Left colon (tissue), 2 donors: ENCODE results near the gene ELK4. TPM values are rescaled to one million over a fixed set of nuclear protein-coding genes. Genes with fewer than 3 reads are reported as not detected.
"Not testable (repeated sequence)": the region's sequence is repeated elsewhere in the genome, so short reads cannot be mapped to it uniquely, and the experiment has no call there.

Source experiments
- ATAC-seq: fragments of 200-7000 bp; cut with Tn5 transposase; one replicate; pipeline ENCODE4 v1.9.1; 2020; ENCODE audit warnings: mild to moderate bottlenecking, moderate library complexity
- DNase-seq, 2 donors: peaks; one replicate each; pipeline ENCODE4 v3.0.0-alpha.2; 2020
- intact Hi-C, 2 donors: fragments of 100-400 bp; cut with DNase I in 1 of 2; cut with micrococcal nuclease in 1 of 2; formaldehyde crosslinking; loops; one replicate each; pipeline versions ENCODE4 v1.11.2 to v1.14.0; 2022; cut with DNase I, micrococcal nuclease
- total RNA-seq, 2 donors: library from RNA; stranded (reverse); fragmentation: NEBNext Ultra II Directional; extraction: Animal tissue kit (Norgen Biotek cat#: 25700); gene quantifications; one replicate each; pipeline ENCODE4 v1.2.1, GENCODE V29; 2021
- donor health status: DM: no; HTN: no; CAD: no.
- donor health status: DM: yes; HTN: yes; CAD: no.

Gene ELK4
- total RNA-seq, 2 donors from 2014 or later, result 37.4 to 39.5 TPM

GRCh38 chr1:205636732-205637131 is 4.9 kb upstream of the ELK4 start:
- intact Hi-C loops, result no loop called here
- no peak for ATAC-seq
- no peak for DNase-seq

DNA sequence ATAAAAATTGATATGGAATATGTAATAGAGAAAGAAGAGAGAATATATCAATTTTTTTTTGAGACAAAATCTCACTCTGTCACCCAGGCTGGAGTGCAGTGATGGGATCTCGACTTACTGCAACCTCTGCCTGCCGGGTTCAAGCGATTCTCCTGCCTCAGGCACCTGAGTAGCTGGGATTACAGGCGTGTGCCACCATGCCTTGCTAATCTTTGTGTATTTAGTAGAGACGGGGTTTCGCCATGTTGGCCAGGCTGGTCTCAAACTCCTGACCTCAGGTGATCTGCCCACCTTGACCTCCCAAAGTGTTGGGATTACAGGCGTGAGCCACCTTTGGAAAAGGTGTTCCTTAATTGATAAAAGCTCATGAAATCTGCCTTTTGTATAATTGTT is 4.3 kb upstream of the ELK4 start:
- DNase-seq, intact Hi-C loops, ATAC-seq: not testable (repeated sequence)

GRCh38 chr1:205633421-205633976 is 1.7 kb upstream of the ELK4 start:
- DNase-seq, result no peak
- intact Hi-C loops, result loop anchor here in 1 of 2 donors (5.0 kb wide), 1 partner anchor 41 kb away; no protein-coding TSS in a partner anchor
- no peak for ATAC-seq

DNA sequence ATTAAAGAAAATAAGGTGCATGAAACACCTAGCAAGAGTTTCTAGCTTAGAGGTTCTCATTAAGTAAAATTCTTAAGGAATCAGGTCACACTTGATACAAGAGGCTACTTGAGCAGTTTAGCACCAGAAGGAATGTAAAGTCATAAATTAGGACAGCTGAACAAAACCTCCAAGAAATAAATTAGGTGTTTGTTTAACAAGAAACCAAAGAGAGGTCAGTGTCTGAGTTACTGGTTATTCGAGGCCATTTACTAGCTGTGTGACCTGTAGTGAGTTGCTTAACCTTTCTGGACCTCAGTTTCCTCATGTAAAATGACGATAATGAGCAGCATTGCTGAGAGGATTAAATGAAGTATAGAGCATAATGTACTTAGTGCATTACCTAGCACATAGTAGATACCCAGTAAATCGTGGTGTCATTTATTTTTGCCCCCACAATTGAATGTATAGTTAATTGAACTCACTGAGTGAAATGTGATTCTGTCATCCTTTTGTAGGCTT is 908 bp upstream of the ELK4 start:
- DNase-seq (no peak), ATAC-seq (no peak)
- intact Hi-C loops, result loop anchor here in 1 of 2 donors (5.0 kb wide), 1 partner anchor 40 kb away; no protein-coding TSS in a partner anchor

DNA sequence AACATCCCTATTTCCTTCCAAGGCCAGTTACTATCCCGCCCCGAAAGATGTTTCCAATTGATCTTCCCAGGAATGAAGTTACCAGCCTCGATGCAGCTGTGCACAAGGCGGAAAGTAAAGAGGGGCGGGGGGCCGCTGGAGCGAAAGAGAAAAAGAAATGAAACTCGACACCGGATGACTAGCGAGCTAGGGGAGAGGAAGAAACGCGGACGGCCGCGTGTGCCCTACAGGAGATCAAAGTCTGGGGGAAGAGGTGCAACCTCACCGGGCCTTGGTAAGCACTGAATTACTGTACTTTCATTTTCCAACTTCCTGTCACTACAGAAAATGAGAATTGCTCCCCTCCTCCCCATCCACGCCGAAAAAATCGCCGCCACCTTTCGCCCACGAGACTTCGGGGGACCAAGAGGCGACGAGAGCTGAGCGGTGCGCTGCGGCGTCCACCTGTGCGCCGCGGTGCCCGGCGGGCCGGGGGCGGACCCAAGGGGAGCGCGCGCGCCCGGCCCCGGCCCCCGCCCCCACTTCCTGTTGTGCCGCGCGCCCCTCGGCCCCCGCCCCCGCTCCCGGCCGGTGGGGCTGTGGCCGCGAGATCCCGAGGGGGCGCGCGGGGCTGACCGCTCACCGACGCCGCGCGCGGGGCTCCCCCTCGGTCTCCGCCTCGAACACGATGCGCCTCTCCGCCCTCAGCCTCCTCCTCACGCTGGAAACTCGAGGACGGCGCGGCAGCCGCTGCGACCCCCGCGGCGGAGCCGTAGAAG is 622 bp downstream of the ELK4 start:
- intact Hi-C loops, result loop anchor here in 1 of 2 donors (5.0 kb wide), 1 partner anchor 39 kb away; no protein-coding TSS in a partner anchor
- ATAC-seq, result peak; percentile 70
- DNase-seq, result peak; percentile 81 to 84

- intact Hi-C loops, result loop anchor here in 1 of 2 donors (5.0 kb wide), 1 partner anchor 38 kb away; no protein-coding TSS in a partner anchor
Measured at GRCh38 chr1:205630651-205631009, 1.2 kb downstream of the ELK4 start.

GRCh38 chr1:205630241-205630640 is 1.6 kb downstream of the ELK4 start:
- no peak for DNase-seq
- ATAC-seq, result no peak
- intact Hi-C loops, result loop anchor here in 1 of 2 donors (5.0 kb wide), 1 partner anchor 38 kb away; no protein-coding TSS in a partner anchor

More at GRCh38 chr1:205630651-205631009, 1.2 kb downstream of the ELK4 start:
- DNase-seq (no peak), ATAC-seq (no peak)

DNA sequence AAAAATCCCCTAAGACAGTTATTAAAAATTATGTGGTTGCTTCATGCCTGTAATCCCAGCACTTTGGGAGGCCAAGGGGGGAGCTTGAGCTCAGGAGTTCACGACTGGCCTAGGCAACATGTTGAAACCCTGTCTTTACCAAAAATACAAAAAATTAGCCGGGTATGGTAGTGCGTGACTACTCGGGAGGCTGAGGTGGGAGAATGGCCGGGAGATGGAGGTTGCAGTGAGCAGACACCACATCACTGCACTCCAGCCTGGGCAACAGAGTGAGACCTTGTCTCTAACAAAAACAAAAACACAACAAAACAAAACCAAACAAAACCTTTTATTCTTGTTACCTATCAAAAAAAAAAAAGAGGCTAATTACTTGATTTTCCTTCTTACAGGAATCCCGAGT is 2.1 kb downstream of the ELK4 start:
- intact Hi-C loops, result loop anchor here in 1 of 2 donors (5.0 kb wide), 1 partner anchor 37 kb away; no protein-coding TSS in a partner anchor
- ATAC-seq (no peak), DNase-seq (no peak)

GRCh38 chr1:205627956-205628355 is 3.9 kb downstream of the ELK4 start:
- no peak for ATAC-seq
- intact Hi-C loops, result no loop called here

DNA sequence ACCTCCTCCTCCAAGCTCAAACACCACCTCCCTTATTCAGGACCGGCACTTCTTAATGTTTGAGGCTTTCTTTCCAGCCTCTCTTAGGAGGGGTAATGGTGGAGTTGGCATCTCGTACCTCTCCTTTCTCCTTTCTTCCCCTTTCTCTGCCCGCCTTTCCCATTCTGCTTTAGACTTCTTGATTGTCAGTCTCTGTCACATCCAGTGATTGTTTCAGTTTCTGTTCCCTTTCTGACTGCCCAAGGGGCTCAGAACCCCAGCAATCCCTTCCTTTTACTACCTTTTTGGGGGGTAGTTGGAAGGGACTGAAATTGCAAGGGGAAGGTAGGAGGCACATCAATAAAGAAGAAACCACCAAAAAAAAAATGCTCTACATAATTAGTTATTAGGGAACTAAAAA is 5.6 kb downstream of the ELK4 start:
- DNase-seq (no peak), ATAC-seq (no peak)
- intact Hi-C loops, result no loop called here

More at GRCh38 chr1:205627956-205628355, 3.9 kb downstream of the ELK4 start:
- DNase-seq, result no peak

DNA sequence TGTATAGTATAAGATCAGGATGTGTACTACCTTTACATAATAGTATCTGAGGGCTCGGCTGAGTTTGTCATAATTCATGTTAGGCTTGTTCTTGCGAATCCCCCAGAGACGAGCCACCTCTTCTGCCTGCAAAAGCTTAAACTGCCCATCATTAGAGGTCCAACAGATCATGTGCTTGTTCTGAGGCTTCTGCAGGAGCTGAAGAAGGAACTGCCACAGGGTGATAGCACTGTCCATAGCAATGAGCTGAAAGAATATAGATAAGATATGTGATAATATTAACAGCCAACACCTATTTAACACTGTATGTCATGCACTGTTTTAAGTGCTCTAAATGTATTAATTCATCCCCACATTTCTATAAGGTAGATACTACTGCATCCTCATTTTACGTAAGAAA is 8.2 kb downstream of the ELK4 start:
- ATAC-seq, result no peak
- no peak for DNase-seq
- intact Hi-C loops, result no loop called here

GRCh38 chr1:205620269-205620668 is 11.5 kb downstream of the ELK4 start:
- ATAC-seq, result no peak
- DNase-seq, result no peak

DNA sequence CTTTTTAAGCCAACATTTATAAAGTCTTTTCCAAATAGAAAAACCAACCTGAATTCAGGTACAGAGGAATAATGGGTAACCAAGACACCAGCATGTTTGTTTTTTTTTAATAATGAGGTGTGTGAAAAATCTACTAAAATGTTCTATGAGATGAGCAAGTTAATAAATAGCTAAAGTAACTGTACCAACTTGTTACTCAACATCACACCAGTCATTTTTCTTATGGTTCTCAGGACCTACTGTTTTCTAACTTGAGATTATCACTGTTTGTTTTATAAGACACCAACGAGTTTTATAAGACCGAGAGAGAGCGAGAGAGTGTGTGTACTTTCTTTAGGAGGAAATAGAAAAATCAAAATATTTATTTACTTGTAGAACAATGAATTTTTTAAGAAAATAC is 12.4 kb downstream of the ELK4 start:
- intact Hi-C loops, result no loop called here
- ATAC-seq (peak; percentile 47), DNase-seq (no peak)

More at GRCh38 chr1:205620269-205620668, 11.5 kb downstream of the ELK4 start:
- intact Hi-C loops, result no loop called here

- intact Hi-C loops, result no loop called here
- DNase-seq (no peak), ATAC-seq (peak; percentile 74)
Measured at GRCh38 chr1:205616563-205617293, 15.1 kb downstream of the ELK4 start.

GRCh38 chr1:205615789-205616188 is 16.0 kb downstream of the ELK4 start:
- no peak for DNase-seq
- ATAC-seq, result no peak
- intact Hi-C loops, result no loop called here

- no peak for DNase-seq
- intact Hi-C loops, result no loop called here
- ATAC-seq, result no peak
Measured at GRCh38 chr1:205613854-205614412, 17.9 kb downstream of the ELK4 start.

GRCh38 chr1:205612556-205612955 is 19.3 kb downstream of the ELK4 start:
- DNase-seq, result no peak
- no peak for ATAC-seq
- intact Hi-C loops, result no loop called here

DNA sequence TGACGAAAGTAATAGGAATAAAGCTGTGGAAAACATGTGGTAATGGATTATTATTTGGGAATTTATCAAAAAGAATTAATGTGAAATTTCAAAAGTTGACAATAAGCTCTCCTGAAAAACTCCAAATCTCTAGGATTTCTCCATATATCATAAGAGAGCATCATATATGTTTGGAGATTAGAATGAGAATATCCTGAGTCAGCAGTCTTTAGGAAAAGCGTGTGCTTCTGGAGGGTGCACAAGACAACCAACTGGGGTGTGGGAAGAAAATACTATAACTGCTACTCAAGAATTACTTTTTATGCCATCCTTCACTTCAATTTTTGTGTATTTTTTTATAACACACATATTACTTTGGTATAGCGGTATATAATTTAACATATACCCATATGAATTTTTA is 19.7 kb downstream of the ELK4 start:
- DNase-seq (no peak), ATAC-seq (no peak)
- intact Hi-C loops, result no loop called here

- DNase-seq, result no peak
- intact Hi-C loops, result no loop called here
- ATAC-seq, result no peak
Measured at GRCh38 chr1:205610901-205611466, 20.8 kb downstream of the ELK4 start.
